HG03520 (cell line): ENCODE data around the gene APBA2.

Source experiments
- ATAC-seq: cut with Tn5 transposase; IDR thresholded peaks from one replicate; pipeline ENCODE4 v1.9.1; 2021; ENCODE audit warnings: mild to moderate bottlenecking, moderate library complexity; ENCODE audit not compliant: unreplicated experiment

APBA2 gene

DNA sequence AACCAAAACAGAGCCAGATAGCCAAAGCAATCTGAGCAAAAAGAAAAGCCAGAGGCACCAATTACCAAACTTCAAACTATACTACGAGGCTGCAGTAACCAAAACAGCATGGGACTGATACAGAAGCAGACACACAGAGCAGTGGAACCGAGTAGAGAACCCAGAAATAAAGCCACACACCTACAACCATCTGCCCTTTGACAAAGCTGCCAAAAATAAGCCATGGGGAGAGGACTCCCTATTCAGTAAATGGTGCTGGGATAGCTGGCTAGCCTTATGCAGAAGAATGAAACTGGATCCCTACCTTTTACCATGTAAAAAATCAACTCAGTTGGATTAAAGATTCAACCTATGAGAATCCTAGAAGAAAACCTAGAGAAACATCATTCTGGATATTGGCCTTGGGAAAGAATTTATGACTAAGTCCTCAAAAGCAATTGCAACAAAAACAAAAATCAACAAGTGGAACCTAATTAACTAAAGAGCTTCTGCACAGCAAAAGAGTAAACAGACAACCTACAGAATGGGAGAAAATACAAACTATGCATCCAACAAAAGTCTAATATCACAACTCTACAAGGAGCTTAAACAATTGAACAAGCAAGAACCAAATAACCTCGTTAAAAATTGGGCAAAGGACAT lies 95.1 kb downstream of the APBA2 start:
- ATAC-seq = no peak

DNA sequence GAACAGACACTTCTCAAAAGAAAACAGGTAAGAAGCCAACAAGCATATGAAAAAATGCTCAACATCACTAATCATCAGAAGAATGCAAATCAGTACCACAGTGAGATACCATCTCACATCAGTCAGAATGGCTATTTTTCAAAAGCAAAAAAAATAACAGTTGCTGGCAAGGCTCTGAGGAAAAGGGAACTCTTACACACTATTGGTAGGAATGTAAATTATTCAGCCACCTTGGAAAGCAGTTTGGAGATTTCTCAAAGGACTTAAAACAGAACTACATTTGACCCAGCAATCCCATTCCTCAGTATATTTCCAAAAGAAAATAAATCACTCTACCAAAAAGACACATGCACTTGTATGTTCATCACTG lies 95.6 kb downstream of the APBA2 start:
- no peak for ATAC-seq

DNA sequence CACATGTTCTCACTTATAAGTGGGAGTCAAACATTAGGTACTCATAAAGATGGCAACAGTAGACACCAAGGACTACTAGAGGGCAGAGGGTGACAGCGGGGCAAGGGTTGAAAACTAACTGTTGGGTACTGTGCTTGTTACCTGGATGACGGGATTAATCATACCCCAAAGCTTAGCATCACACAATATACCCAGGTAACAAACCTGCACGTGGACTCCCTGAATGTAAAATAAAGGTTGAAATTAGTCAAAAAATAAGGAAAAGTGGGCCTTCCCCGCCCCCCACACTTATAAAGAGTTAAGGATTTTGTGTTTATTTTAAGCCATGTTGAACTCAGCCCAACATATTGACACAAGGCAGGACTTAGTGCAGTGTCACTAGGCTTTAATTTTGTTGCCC lies 96.1 kb downstream of the APBA2 start:
- ATAC-seq = no peak

DNA sequence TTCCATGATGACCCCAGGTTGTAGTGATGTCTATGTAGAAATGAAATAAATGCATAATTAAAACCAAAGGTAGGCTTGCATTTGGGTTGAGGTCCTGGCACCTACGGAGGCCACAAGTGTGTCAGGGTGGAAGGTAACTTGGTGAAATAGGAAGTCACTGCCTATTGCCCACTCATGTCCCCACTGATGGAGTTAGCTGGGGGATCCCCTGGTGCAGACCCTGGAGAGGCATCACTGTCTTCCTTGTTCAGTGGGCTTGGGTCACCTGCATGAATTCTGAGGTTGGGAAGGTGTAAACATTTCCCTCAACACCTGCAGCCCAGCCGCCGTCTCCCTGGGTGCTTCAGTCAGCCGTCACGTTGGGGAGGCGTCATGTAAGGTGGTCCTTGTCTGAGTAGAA lies 97.1 kb downstream of the APBA2 start:
- ATAC-seq = no peak

DNA sequence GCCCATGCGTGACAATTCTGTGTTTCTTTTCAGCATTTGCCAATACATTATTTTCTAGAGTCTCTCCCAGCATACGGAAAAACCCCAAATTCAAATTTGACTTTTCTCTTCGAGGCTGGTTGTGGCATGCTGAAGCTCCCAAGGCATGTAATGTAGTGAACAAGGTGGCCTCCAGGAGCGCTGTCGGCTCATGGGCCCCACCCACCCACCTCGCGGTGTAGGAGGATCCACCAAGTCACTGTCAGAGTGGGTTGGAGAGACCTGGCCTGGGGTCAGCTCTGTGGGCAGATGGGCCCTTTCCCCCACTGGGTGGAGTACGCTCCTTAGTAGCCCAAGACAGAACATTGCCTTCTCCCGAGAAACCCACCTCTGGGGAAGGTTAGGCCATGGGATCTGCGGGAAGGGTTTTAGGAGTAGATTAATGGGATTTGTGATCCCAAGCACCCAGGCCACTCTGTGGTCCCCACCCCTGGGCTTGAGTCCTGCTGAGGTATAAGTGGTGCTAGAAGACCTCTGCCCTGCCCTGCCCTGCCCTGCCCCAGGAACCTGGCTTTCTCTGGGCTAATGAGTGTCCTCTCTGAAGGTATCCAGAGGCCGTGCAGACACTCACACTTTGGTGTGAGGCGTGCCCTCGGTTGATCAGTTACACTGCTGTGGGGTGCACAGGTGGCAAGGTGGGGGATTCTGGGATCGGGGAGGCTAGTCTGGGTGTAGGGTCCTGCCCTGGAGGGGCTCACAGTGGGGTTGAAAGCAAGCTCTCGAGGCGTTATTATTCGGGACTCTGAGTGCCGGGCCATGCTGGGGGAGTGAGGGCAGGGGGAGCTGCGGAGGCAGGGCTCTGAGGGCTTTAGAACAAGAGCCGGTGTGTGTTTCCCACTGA lies 97.9 kb downstream of the APBA2 start:
- no peak for ATAC-seq

DNA sequence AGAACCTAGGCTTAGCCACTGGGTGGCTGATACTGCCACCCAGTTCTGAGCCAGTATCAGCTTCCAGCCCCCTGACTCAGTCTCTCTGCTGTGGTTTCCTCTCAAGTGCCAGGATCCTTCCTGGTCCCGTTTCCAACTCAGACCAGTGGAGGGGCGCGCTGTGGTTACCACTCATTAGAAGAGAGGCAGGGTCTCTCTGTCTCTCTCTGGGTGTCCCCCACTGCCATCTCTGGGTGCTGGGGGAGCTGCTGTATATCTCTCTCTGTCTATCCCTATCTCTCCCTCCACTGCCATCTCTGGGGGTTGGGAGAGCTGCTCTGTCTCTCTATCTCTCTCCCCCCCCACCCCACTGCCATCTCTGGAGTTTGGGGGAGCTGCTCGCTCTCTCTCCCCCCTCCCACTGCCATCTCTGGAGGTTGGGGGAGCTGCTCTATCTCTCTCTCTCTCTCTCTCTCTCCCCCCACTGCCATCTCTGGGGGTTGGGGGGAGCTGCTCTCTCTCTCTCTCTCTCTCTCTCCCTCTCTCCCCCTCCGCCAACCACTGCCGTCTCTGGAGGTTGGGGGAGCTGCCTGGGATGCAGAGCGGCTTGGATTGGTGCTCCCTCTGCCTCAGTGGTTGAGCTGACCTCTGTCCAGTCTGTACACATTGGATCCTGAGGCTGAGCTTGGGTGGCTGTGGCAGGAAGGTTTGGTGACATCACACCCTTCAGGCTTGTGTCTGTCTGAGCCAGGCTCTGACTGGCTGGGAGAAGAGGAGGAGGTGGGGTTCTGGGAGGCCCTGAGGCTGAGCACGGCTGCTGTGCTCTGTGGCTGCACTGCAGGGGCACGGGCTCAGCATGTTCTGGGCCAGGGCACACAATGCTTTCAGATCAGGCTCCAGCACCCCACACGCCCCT lies 98.9 kb downstream of the APBA2 start:
- ATAC-seq = no peak

DNA sequence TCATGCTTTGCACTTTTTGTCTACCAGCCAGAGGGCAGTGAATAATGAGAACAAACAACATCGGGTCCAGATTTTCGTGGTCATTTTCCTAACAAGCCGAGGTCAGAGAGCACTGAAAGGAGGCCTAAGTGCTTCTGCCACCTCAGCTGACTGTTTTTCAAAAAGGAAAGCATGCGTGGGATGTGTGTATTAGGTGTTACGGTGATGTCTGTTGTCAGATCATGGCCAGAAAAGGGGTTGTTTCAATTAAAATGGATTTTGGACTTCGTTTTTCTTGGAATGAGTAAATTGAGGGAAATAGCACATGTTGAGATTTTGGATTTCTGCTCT lies 99.5 kb downstream of the APBA2 start:
- no peak for ATAC-seq

DNA sequence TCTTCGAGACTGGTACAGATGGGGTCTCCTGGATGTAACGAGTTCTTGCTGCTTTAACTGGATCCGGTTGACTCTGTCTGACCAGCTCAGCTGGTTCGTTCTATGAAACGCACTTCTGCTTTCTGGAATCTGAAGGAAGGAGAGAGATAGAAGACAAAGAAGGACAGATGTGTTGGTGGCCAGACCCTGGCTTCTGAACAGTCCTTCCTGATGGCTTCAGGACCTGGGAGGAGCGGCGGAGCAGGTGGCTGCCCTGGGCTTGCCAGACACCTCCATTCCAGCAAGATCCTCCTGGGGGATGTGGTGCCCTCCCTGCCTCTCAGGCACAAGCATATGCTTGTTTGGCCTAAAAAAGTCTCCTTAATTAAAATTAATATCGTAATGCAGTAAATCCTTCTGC lies 99.9 kb downstream of the APBA2 start:
- no peak for ATAC-seq

DNA sequence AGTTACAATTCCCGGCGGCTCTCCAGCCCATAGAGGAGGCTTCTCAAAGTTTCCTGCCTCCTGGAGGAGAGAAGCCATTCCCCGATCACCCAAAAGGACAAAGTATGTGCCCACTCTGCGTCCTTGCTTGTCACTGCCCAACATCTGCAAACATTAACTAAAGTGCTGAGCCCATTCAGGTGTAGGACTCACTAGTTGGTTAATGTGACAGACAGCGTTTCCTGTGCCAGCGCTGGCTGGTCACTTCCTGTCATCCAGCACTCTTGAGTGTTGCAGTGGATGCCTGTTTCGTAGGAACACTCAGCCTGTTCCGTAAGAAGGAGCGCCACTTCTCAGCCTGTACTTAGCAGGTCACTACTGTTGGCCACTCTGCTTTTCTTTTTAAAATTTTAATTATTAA lies 100.3 kb downstream of the APBA2 start:
- ATAC-seq = no peak

DNA sequence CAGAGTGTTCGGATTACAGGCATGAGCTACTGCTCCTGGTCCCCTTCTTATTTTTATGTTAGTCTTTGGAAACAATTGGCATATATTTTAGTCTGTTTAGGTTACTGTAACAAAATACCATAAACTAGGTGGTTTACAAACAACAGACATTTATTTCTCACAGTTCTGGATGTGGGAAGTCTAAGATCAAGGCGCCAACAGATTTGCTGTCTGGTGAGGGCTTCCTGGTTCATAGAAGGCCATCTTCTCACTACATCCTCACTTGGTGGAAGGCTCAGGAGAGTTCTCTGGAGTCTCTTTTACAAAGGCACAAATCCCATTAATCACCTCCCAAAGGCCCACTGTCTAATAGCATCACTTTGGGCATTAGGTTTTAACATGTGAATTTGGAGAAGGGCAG lies 101.0 kb downstream of the APBA2 start:
- ATAC-seq = no peak

DNA sequence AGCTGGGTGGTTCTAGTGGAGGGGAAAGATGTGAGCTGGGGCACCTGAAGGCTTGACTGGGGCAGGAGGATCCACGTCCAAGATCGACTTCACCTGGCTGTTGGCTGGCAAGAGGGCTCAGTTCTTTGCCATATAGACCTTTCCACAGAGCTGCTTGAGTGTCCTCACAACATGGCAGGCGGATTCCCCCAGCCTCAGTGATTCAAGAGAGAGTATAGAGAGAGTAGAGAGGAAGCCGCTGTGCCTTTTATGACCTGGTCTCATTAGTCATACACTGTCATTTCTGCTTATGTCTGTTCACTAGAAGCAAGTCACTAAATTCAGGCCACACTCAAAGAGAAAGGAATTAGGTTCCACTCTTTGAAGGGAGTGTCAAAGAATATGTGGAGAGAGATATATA lies 101.6 kb downstream of the APBA2 start:
- ATAC-seq = no peak

DNA sequence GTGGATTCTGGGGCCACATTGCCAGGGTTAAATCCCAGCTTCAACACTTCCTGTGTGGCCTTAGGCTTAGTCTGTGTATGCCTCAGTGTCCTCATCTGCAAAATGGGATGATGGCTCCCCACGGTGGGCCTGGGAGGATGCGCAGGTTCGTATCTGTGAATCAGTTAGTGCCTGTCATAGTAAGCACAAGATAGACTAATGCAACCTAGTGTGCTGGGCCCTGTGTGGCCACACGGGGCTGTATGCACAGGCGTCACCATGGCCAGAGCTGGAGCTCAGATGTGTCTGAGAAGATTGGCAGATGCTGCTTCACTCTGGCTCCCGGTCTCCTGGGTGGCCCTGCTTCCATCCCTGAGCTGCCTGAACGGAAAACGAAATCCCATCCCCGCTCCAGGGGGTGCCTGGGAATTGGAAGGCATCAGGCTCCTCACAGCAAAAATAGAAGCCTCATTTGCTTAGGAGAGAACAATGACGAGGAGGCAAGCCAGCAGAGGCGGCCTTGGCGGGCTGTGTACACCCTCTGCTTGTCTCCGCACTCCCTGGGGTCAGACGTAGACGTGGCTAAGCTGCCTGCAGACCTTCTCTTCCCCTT lies 103.6 kb downstream of the APBA2 start:
- ATAC-seq = no peak

DNA sequence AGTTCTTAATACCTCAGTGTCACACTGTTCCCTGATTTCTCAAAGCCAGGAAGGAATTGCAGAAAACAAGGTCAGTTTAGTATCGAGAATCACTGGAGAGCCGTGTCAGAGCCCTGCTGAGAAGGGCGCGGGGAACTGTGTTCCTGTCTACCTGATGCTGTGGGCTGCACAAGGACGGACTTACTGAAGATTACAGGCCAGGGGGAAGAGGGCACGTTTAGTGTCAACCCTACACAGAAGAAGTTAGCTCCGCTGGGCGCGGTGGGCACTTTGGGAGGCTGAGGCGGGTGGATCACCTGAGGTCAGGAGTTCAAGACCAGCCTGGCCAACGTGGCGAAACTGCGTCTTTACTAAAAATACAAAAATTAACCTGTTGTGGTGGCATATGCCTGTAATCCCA lies 104.1 kb downstream of the APBA2 start:
- ATAC-seq = no peak

DNA sequence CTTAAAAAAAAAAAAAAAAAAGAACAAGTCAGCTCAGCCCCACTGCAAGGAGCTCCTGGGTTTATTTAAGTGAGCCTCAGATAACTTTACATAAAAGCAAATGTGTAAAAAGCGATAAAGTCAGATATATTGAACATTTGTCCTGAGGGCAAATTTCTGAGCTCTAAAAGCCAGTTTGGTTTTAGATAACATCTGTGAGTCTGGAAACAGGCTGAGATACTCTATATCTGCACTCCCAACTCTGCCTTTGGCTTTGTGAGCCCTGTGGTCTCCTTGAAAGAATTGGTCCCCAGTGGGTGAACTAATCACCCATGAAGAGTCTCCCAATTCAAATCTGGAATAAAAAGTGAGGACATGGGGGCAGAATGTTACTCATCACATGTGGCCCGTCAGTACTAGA lies 104.6 kb downstream of the APBA2 start:
- ATAC-seq = no peak

DNA sequence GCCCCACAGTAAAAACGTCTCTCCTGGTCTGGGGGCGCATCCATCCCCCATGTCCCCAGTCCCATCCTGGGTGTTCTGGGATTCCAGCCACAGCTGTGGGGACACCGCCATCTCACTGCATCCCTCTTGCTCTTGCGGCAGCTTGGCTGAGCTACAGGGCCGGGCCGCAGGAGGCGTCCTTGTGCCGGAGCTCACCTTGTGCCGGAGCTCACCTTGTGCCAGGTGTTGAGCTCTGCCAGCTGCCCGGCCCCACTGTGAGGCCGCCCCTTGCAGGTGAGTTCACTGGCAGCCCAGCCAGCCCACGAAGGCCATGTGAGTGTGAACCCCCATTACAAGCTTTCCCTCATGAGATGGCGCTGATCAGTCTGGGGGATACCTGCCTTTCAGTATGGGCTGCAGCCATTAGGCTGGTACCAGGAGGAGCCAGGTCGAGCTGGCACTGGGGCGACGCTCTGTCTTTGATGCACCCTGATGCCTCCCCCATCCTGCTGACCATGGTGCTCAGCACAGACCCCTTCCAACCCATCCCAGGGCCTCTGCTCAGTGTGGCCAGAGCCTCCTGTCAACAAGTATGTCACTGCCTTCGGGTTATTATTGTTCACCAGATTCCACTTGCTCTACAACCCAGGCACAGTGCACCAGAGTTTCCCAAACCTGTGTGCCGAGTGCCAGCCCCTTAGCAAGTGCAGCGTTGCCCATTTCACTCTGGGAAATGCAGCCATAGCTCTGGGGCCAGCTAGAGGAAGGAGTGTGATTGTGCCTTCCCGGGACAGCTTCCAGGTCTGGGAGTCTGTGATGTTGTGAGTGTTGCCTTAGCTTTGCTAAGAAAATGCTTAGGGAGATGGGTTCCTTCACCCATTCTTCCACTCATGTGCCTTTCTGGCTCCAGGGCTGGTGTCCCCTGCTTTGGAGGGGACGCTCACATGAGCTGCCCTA lies 105.7 kb downstream of the APBA2 start:
- ATAC-seq = no peak

DNA sequence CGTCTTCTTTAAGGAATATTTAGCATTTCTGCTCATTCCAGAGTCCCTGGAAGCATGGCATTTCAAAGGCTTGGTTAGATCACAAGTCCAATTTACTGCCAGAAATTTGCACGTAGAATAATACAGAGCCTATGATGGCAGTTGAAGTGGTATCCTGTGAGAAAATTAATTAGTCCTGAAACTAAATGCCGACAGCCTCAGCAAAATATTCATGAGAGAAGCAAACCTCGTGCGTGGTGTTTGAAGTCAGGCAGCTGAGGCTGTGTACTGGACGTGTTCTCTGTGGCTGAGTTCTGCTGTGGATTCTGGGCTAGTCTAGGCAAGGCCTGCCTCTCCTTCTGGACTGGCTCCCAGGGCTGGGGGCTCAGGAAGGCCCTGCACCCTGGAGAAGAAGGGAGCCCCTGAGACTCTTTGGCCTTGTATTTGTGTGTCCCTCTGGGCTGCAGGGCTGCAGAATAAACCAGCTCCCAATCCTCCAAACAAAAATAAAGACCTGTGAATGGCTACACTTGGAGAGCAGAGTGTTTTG lies 106.6 kb downstream of the APBA2 start:
- ATAC-seq = no peak

DNA sequence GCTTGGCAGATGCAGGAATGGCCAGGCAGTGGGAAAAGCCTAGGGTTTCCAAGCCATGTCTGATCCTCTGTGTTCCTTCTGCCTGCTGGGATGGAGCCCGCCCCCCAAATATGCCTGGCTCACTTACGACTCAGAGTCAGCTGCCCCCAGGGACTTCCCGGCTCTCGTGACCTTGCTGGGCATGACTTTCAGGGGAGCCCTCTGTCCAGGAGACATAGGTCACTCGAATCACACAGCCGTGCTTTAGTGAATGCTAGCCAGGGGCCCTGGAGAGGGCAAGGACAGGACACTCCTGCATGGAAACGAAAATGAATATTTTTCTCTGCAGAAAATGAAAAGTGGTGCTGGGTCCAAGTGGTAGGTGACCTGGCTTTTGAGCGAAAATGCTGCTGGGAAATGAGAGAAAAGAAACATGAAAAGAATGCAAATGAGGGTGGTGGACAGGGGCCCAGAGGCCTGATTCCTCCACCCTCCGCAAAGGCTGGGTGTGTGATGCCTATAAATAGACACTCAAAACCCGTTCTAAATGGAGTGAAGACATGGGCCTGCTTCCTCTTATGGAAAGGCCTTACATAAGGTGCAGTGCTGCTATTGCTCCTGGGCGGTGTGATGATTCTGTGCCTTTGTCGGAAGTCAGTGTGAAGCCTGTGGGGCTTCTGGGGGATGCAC lies 107.4 kb downstream of the APBA2 start:
- no peak for ATAC-seq

DNA sequence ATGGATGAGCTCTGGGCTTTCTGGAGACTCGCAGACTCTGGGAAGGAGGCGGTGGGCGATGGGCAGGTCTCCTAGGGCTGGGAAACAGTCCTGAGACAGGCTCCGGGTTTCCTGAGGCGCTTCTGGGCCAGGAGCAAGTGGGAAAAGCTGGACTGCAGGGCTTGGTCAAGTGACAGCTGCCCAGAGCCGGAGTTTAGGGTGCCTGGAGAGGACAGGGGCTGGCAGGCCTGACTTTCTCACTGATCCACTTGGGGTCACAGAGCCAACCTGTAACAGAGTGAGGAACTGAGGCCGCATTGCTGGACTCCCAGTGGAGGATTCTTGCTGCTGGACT lies 107.9 kb downstream of the APBA2 start:
- ATAC-seq = no peak

DNA sequence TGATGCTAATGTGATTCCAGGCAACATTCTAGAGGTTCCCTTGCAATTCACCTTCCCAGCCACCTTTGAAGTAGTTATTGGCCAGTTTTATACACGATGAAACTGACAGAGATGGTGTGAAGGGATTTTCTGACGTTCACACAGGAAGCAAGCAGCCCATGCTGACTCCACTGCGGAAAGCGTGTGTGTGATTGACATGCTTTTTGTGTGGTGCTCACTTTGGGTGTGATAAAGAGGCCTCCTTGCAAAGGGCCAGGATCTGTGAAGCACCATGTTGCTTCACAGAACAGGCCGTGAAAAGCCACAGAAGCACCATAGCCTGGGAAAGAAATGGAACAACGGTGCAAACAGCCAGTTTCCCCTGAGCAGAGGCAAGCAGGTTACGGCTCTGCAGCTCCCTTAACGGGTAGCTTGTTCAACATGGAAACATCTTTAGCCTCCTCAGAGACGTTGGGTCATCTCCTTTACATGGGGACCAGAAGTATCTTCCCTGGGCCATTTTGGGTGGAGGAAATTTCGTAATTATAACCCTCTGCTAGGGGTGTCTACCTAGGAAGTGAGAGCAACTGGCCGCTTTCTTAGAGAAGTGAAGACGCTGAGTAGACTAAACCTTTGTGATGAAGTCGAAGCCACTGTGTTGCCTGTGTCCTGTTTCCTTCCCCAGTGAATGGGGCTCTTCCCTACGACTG lies 108.5 kb downstream of the APBA2 start:
- ATAC-seq = no peak
